GM19035 (cell line): ENCODE results near the gene PATE1.
"Not testable (repeated sequence)": the region's sequence is repeated elsewhere in the genome, so short reads cannot be mapped to it uniquely, and the experiment has no call there.

ENCODE experiments used
- ATAC-seq: cut with Tn5 transposase; IDR thresholded peaks from one replicate; pipeline ENCODE4 v1.9.1; 2021; ENCODE audit not compliant: unreplicated experiment

The PATE1 gene

DNA sequence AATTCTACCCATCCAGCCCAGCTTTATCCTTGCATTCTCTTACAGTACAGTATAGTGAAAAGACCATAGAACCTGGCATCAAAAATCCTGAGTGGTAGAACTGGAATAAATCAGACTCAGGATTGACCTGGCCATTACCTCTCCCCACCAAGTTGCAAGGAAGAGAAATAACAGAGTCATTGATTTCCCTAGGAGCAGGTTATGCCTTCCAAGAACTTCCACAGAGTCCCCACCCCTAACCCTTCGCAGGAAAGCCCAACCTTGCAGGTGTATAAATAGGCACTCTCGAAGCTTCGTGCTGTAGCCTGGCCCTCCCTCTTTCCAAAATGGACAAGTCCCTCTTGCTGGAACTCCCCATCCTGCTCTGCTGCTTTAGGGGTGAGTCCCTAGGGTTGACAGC is at the start of gene PATE1:
Gene PATE1 (plus strand): TSS at position 301 of the 400 bp plus-strand sequence. CDS start 26 bp downstream, at position 327.
- no peak for ATAC-seq

DNA sequence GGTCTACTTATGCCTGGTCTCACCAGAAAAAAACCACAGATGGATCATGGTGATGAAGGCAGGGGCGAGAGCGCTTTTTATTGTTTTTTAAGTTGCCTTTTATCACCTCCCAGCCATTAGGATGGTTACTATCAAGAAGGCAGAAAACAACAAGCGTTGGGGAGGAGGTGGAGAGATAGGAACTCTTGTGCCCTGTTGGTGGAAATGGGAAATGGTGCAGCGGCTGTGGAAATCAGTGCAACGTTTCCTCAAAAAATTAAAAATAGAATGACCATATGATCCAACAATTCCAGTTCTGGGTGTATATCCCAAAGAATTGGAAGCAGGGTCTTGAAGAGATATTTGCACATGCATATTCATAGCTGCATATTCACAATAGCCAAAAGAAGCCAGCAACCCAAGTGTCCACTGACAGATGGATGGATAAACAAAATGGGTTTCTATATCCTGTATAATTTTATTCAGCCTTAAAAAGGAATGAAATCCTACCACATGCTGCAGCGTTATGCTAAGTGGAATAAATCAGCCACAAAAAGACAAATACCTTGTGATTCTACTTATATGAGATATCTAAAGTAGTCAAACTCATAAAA is 45.0 kb upstream of the PATE1 start:
- ATAC-seq, result no peak

- ATAC-seq, result no peak
Observed at GRCh38 chr11:125701858-125702621, 44.0 kb upstream of the PATE1 start.

GRCh38 chr11:125704686-125705085 is 41.4 kb upstream of the PATE1 start:
- not testable (repeated sequence) for ATAC-seq

- no peak for ATAC-seq
Observed at GRCh38 chr11:125720781-125721180, 25.3 kb upstream of the PATE1 start.

DNA sequence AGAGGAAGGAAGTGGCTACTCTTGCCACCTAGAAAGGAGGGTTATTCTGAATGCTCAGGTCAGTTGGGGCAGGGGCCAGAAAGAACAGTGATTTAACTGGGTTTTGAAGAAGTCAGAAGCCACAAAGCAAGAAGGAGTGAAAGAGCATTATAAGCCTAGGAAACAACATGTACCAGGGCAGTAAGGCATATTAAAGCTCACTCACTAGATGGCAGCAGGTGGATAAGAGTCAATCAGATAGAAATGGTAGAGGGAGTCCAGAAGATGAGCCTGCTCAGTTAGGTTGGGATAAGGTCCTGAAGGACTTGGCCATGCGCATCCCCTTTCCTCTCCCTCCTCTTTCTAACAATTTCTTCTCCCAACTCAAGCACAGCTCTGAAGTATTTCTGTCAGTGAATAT is 22.0 kb upstream of the PATE1 start:
- no peak for ATAC-seq

DNA sequence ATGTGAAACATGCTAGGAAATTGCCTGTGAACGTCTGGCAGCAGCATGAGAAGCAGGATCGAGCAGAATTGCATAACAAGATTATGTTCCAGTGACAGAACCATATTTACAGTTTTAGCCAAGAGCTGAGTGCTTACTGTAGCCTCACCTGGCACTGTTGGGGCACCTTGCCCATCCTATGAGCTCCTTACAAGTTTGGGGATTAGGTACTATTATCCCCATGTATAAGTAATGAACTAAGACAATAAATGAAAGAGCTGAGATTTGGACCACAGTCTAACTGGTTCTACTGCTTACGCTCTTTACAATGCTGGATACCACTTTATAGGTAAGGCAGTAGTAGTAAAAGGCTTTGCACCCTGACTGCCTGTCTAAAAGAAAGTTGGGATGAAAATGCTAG is 17.1 kb upstream of the PATE1 start:
- no peak for ATAC-seq

DNA sequence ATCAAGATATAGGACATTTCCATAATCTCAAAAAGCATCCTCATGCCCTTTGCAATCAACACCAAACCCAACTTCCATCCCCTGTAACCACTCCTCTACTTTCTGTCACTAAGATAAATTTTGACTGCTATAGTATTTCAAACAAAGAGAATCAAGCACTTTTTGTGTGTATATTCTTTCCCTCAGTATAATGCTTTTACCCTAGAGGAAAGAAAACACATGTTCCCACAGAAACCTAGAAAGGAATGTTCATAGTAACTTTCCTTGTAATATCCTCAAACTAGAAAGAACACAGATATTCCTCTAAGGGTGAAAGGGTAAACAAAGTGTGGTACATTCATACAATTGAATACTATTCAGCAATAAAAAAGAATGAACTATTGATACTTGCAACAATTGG is 5.5 kb upstream of the PATE1 start:
- ATAC-seq, result no peak

GRCh38 chr11:125743681-125744080 is 2.4 kb upstream of the PATE1 start:
- no peak for ATAC-seq

GRCh38 chr11:125750629-125751028 is 4.5 kb downstream of the PATE1 start:
- ATAC-seq, result no peak

GRCh38 chr11:125756050-125756449 is 10.0 kb downstream of the PATE1 start:
- no peak for ATAC-seq

DNA sequence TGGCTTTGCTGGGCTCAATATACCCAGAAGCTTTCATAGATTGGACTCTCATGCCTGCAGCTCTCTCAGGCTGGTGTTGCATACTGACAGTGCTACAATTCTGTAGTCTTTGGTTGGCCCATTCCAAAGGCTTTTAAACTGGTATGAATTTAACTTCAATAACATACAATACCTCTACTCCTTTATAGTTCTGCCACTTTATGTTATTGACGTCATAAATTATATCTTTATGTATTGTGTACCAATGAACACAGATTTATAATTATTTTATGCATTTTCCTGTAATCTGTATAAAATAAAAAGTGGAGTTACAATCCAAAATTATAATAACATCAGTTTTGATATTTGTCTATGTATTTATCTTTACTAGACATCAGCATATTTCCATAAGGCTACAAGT is 16.4 kb downstream of the PATE1 start:
- ATAC-seq, result no peak

DNA sequence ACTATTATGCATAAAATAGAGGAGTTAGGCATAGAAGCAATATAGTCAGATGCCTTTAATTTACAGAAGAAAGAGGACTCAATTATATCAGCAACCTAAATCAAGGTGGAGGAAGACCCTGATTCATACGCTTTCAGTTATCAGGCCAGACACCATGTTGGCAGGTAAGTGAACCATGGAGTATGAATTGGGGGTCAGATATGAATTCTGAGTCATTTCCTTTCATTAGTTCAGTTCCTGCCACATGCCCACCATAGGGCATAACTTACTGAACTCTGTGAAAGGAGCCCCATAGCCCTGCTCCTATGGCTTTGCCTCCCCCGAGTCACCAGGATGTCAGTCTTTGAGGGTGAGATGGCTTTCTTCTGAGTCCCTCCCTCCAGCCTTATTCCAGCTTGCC is 17.4 kb downstream of the PATE1 start:
- no peak for ATAC-seq

GRCh38 chr11:125766251-125766650 is 20.2 kb downstream of the PATE1 start:
- ATAC-seq, result no peak

GRCh38 chr11:125768336-125769046 is 22.4 kb downstream of the PATE1 start:
- ATAC-seq, result no peak

- no peak for ATAC-seq
Observed at GRCh38 chr11:125770583-125770982, 24.5 kb downstream of the PATE1 start.

- no peak for ATAC-seq
Observed at GRCh38 chr11:125772834-125773505, 26.9 kb downstream of the PATE1 start.

DNA sequence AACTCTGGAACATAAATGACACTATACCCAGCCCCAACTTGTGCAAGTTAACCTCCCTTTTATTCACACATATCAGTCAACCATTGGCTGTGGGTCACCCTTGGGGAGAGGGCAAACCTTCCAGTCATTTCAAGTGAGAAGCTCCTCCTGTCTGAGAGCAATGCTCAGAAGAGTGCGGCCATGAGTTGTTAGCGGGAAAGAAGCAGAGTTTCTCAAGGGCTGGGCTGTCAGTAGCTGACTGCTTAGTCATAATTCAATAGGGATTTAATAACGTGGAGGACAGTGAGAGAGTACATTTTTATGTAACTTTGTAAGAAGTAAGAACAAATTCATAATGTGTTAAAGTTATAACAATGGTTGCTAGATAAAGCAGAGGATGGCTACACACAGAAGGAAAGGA is 27.4 kb downstream of the PATE1 start:
- ATAC-seq, result no peak

- no peak for ATAC-seq
Observed at GRCh38 chr11:125777309-125777708, 31.2 kb downstream of the PATE1 start.

DNA sequence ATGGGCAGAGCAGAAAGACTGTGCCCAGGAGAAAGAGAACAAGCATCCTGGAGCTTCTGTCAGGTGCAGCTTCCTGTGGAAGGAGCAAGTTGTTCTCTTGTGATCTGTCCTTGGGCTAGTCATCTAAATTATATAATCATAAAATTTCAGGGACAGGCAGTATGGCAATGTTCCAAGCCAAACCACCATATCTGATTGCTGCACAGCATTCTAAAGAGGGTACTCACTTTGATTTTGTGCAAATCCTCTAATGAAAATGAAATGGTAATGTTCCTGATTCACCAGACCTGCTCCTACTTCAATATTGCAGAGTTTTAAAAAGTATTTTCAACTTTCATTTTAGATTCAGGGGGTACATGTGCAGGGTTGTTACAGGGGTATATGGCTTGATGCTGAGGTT is 32.6 kb downstream of the PATE1 start, which contains the start of gene PATE2:
Gene PATE2 (minus strand): TSS at position 101 of the 400 bp plus-strand sequence. CDS start 55 bp downstream, at position 46.
- ATAC-seq, result no peak

DNA sequence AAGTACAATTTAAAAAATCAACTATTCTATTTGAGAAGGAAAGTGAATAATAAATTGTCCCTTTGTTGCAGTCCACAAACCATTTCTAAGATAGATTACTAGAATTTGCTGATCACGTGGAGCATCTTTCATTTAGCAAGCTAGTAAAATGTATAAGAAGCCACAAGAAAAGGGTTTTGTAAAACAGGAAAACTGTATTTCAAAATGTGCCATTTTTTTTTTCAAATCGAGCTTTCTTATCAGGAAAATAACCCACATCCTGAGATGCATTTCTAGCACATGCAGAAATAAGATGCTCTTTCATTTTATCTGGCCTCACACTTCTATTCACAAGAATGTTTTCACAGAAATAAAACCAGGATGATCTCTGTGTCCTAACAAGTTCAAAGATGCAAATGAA is 38.6 kb downstream of the PATE1 start:
- ATAC-seq, result no peak
